Measurements from ENCODE around the gene CDH15.

CDH15 gene

GRCh38 chr16:89143201-89143741, 28.3 kb upstream of the CDH15 start:
- DNase-seq (ENCODE audit: low read depth in 1 of 2, low spot score in 1 of 2): no peak
- in situ Hi-C loops (cut with HindIII; ENCODE audit: low pct_unique_long_range_greater_than_20kb, low sequenced_read_pairs): no loop called here

DNA sequence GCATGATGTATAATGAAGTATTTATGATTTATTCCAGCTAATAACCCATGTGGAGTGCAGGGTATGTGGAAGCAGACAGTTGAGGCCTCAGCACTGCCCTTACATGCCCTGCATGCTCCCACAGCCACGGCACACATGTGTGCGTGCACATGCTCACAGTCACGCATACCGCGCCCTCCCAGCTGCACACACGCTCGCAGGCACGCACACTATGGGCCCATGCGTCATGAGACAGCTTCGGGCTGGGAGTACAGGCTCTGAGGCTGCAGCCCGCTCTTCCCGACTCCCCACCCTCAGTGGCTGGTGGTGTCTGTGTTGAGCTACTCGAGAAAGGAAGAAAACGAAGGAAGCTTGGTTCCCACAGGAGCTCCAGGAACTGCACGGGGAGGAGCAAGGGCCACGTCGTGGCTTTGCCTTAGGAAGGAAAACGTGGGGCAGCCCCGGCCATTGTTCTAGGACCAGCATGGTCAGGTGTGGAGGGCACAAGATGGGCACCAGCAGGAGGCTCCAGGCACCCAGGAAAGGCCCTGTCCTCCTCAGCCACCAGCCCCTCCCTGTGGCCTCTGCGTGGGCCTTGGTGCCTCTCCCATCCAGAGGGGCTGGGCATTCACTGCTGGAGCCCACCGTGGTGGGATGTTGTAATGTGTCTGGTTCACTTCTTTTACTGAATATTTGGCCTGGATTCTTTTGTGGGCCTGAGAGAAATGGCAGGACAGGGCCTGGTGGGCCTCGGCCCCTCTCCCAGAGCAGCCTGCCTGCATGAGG, 27.5 kb upstream of the CDH15 start:
- DNase-seq (ENCODE audit: low read depth in 1 of 2, low spot score in 1 of 2): no peak
- TF ChIP-seq JUND (IDR thresholded peaks at IDR 0.05; ENCODE audit: low read depth): no peak
- in situ Hi-C loops (cut with HindIII; ENCODE audit: low pct_unique_long_range_greater_than_20kb, low sequenced_read_pairs): no loop called here

More at GRCh38 chr16:89143201-89143741, 28.3 kb upstream of the CDH15 start:
- no peak for TF ChIP-seq JUND (IDR thresholded peaks at IDR 0.05; ENCODE audit: low read depth)

- DNase-seq (ENCODE audit: low read depth in 1 of 2, low spot score in 1 of 2): no peak
- no peak for TF ChIP-seq JUND (IDR thresholded peaks at IDR 0.05; ENCODE audit: low read depth)
- in situ Hi-C loops (cut with HindIII; ENCODE audit: low pct_unique_long_range_greater_than_20kb, low sequenced_read_pairs): no loop called here
Observed at GRCh38 chr16:89144681-89145080, 26.9 kb upstream of the CDH15 start.

- TF ChIP-seq JUND (IDR thresholded peaks at IDR 0.05; ENCODE audit: low read depth): no peak
- in situ Hi-C loops (cut with HindIII; ENCODE audit: low pct_unique_long_range_greater_than_20kb, low sequenced_read_pairs): no loop called here
- DNase-seq (ENCODE audit: low read depth in 1 of 2, low spot score in 1 of 2): no peak
Observed at GRCh38 chr16:89145406-89146161, 26.0 kb upstream of the CDH15 start.

- in situ Hi-C loops (cut with HindIII; ENCODE audit: low pct_unique_long_range_greater_than_20kb, low sequenced_read_pairs): no loop called here
- no peak for TF ChIP-seq JUND (IDR thresholded peaks at IDR 0.05; ENCODE audit: low read depth)
- DNase-seq (ENCODE audit: low read depth in 1 of 2, low spot score in 1 of 2): no peak
Observed at GRCh38 chr16:89146211-89147005, 25.1 kb upstream of the CDH15 start.

GRCh38 chr16:89147085-89147817, 24.3 kb upstream of the CDH15 start:
- no peak for DNase-seq (ENCODE audit: low read depth in 1 of 2, low spot score in 1 of 2)
- no peak for TF ChIP-seq JUND (IDR thresholded peaks at IDR 0.05; ENCODE audit: low read depth)
- in situ Hi-C loops (cut with HindIII; ENCODE audit: low pct_unique_long_range_greater_than_20kb, low sequenced_read_pairs): no loop called here

- in situ Hi-C loops (cut with HindIII; ENCODE audit: low pct_unique_long_range_greater_than_20kb, low sequenced_read_pairs): no loop called here
- peak in 1 of 2 experiments; percentile 48 for DNase-seq (ENCODE audit: low read depth in 1 of 2, low spot score in 1 of 2)
- TF ChIP-seq JUND (IDR thresholded peaks at IDR 0.05; ENCODE audit: low read depth): no peak
Observed at GRCh38 chr16:89149386-89149785, 22.2 kb upstream of the CDH15 start.

GRCh38 chr16:89150090-89150835, 21.3 kb upstream of the CDH15 start:
- in situ Hi-C loops (cut with HindIII; ENCODE audit: low pct_unique_long_range_greater_than_20kb, low sequenced_read_pairs): no loop called here
- no peak for DNase-seq (ENCODE audit: low read depth in 1 of 2, low spot score in 1 of 2)
- TF ChIP-seq JUND (IDR thresholded peaks at IDR 0.05; ENCODE audit: low read depth): no peak

DNA sequence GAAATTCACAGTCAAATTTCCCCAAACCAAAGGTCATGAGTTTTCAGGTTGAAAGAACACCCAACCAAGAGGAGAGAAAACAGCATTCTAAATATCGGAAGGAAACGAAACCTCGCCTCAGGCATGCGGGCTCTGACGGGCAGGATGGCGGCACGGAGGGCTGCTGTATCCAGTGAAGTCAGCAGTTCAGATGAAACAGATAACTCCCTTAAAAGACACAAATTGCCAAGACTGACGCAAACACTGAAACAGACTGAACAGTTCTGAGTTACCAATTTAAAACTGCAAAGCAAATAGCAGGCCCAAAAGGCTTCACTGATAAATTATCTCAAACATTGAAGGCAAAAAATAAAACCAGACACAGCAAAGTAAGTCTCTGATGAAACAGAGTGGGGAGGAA, 20.6 kb upstream of the CDH15 start:
- no peak for TF ChIP-seq JUND (IDR thresholded peaks at IDR 0.05; ENCODE audit: low read depth)
- no peak for DNase-seq (ENCODE audit: low read depth in 1 of 2, low spot score in 1 of 2)
- in situ Hi-C loops (cut with HindIII; ENCODE audit: low pct_unique_long_range_greater_than_20kb, low sequenced_read_pairs): no loop called here

DNA sequence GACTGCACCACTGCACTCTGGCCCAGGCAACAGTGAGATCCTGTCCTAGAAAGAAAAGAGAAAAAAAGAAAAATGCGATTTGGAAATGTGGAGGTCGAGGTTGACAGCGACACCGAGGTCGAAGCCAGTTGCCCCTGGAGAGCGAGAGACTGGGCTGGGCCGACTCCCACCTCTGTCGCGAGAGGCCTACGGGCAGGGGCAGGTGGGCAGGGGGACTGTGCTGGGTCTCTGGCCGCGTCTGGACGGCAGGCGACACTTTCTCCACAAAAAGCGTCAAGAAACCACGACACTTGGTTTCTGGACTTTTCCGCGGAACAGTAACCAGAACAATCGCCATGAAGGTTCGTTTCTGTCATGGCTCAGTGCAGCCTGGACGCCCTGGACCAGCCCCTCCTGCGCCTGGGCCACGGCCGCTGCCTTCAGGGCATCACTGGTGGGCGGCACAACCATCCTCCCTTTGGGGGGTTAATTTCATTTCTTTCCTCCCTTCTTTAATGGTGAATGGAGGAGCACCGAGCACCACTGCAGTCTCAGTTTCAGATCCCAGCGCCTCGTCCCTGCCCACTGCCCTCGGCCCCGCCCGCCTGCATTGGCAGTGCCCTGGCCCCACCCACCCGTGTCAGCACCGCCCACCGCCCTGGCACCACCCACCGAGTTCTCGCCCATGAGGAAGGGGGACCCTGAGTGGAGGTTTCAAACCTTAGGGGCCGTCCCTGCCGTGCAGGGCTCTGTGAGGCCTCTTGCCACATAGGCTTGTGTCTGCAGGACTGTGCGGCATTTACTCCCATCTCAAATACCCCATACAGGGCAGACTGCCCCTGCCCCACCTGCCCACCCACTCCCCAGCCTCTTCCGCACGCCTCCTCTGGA, 18.5 kb upstream of the CDH15 start:
- in situ Hi-C loops (cut with HindIII; ENCODE audit: low pct_unique_long_range_greater_than_20kb, low sequenced_read_pairs): no loop called here
- DNase-seq (ENCODE audit: low read depth in 1 of 2, low spot score in 1 of 2): peak; percentile 51 to 73
- TF ChIP-seq JUND (IDR thresholded peaks at IDR 0.05; ENCODE audit: low read depth): no peak

Data from T47D (cell line).